Dermis blood vessel endothelial cell (primary cell): ENCODE data around the gene KDM4B. TPM values are rescaled to one million over a fixed set of nuclear protein-coding genes. Genes with fewer than 3 reads are reported as not detected.

Experiments
- DNase-seq: peaks from one replicate; pipeline ENCODE4 v3.0.0; 2010
- total RNA-seq: library from RNA; depleted of rRNA; stranded (reverse); fragments of >200 nt; gene quantifications from 2 replicates; pipeline ENCODE4 v1.2.3, GENCODE V29; 2014

Gene KDM4B
- total RNA-seq, 1 donor from 2014 or later, result 13.4 TPM

DNA sequence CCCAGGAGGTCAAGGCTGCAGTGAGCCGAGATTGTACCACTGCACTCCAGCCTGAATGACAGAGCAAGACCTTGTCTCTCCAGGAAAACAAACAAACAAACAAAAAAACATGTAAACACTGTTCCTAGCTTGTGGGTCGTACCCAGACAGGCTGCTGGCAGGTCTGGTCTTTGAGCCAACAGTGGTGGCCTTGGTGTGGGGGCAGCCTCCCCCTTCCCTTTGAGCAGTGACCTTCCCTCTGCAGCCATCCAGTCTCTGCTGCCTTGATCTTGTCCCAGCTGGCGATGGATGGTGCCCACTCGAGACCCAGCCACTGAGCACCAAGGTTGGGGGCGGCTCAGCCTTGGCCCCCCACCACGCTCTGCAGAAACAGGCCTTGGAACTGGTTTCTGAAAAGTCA lies 143.3 kb downstream of the KDM4B start:
- DNase-seq, result no peak

DNA sequence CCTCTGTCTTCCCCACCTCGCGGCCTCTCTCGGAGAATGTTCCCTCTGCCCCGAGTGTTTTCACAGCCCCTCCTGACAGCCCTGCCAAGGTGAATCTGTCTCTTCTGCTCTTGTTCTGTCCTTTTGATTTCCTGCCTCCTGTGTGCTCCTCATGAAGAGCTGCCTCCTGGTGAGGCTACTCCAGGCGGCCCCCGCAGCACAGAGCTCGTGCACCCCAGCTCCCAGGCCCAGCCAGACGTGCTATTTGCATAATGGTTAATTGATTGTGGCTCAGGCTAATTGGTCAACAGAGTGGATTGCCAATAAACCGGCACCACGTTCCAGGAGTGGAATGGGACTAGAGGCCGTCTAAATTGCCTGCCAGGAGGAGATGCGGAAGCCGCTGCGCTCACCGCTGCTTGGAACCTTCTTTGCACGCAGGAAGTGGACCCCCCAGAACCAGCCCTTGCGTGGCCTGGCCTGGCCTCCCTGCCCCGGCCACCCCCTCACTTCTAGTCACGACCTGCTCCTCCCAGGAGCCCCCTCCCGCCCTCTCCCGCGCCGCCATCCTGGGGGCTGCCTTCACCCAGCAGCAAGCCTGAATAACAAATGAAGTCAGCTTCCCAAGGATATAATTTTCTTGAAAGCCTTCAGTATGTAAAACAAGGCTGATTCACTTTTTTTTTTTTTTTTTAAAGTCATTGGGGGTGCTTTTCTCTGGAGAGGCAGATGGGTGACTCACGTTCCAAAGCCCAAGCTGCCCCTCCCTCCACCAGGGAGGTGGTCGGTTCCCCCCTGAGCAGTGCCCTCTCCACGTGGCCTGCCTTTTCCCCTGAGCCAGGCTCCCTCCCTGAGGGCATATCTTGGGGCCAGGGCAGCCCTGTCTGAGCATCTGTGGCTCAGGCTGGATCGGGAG lies 144.0 kb downstream of the KDM4B start:
- DNase-seq, result no peak

DNA sequence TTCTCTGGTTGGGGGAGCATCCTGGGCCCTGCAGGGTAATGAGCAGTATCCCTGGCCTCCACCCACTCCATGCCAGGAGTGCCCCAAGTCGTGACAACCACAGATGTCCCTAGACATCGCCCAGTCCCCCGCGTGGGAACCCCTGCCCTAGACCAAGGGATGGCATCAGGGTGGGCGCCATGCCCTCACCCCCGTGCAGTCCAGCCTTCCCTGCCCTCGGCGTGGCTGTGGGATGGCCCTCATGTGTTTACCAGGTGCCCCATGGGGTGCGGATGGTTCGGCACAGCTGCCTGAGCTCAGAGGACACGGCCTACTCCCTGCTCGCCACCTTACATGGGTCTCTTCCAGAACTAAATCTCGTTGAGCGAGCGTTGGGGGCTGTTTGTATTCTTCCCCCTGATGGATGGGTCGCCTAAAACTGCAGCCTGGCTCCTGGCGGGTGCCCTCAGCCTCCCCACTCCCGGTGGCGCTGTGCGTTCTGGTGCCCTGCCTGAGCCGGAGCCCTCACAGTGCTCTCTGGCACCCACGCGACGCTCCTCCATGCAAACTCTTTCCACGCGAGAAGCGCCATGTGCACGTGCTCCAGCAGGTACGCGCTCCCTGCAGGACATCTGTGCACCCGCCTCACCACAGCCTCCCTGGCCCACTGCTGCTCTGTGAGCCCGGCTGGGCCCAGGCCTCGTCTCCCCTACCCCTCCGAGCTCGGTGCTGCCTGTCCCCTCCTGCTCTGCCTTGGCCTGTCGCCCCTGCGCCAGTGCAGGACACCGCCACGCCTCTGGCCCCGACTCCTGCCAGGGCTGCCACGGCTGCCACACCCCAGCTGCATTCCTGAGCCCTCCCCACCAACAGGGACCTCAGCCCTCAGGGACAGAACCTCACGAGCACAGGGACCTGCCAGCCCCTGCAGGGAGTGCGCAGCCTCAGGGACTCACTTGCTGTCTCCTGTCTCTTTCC lies 145.0 kb downstream of the KDM4B start:
- DNase-seq, result no peak

DNA sequence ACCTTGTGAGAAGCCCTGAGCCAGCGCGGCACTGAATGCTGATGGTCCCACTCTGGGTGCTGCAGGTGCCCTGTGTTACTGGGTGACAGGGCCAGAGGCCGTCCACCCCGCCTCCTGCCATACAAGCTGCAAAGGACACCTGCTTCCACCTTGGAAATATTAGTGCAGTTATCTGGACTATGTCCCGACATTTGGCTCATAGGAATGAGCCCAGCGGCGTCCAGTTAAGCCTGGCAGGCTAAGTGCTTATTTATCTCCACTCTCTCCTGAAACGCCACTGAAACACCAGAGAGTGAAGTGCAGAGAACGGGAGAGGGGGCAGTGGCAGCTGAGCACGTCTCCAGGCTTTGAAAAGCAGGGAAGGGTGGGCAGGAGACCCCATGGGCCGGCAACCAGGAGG lies 145.8 kb downstream of the KDM4B start:
- no peak for DNase-seq

DNA sequence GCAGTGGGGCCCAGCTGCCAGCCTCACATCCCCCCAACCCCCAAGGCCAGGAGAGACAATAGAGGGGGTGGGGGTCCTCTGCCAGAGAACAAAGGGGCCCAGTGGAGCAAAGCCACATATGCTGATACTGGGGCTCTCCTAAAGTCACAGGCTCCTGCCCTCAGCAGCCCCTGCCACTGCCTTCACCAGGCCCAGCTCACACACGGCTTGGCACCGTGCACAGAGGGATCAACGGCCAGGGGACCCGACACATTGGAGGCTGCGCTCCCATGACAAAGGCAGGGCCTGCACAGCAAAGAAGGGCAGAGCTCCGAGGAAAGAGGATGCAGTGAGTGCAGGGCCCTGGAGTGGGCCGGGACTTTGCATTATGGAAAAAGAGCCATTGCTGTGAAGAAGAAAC lies 146.4 kb downstream of the KDM4B start:
- no peak for DNase-seq

DNA sequence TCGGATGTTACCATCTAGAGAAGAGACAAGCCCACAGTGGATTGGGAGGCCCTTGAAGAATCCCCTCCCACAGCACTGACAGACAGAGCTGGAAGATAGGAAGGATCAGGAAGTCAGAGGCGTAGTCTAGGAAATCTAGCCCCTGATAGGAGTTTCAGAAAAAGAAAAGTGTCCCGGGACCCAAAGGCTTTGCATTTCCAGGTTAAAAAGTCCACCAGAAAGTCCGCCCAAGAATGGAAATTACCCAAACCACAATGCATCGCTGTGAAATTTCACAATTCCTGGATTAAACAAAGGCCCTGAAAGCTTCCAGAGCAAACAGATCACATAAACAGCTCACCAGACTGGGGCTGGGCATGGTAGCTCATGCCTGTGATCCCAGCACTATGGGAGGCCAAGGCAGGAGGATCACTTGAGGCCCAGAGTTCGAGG lies 146.9 kb downstream of the KDM4B start:
- no peak for DNase-seq

DNA sequence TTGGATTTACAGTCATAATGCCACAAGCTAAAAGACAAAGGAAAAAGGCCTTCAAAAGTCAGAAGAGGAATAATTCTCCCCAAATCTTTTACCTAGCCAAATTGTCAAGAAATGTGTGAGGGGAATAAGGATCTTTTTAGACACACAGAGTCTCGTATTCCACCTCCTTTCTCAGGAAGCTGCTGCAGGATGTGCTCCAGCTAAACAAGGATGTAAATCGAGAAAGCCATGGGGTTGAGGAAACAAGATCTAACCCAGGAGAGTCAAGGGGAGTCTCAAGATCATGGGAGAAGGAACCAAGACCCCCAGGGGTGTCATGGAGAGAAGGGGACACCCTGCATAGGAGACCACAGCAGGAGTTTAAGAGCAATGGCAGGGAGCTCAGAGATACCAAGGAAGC lies 147.4 kb downstream of the KDM4B start:
- no peak for DNase-seq

DNA sequence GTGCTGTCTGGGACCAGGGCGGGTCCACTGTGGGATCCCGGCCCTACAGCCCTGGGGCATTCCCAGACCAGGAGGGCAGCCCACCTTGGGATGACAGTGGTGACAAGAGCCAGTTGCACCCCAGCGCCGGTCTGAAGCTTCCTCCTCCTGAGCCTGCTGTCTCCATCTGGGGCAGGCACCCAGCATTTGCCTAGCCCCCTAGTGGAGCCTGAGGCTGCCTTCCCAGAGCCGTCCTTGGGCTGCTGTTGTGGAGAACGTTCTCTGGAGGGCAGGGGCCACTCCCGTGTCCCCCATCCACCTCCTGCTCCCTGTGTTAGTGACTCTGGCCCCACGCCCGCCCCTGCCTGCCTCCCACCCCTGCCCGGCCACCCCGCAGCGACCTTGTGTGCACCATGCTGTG lies 148.5 kb downstream of the KDM4B start:
- no peak for DNase-seq

DNA sequence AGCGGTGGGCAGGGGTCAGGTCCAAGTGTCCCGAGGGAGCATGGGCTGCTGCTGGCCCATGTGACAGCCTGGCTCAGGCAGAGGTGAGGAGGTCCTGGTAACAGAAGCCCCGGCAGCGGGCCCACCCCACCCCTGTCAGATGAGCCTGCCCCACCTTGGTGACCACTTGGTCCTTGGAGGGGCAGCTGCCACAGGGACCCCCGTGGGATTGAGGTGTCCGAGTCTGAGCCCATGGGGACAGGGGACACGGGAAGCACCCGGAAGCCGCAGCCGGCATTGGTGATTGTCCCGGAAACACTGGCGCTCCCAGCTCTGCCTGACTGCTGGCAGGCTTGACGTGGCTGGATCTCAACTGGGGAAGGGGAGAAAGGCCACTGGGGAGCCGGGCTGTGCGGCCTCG lies 149.1 kb downstream of the KDM4B start:
- no peak for DNase-seq

DNA sequence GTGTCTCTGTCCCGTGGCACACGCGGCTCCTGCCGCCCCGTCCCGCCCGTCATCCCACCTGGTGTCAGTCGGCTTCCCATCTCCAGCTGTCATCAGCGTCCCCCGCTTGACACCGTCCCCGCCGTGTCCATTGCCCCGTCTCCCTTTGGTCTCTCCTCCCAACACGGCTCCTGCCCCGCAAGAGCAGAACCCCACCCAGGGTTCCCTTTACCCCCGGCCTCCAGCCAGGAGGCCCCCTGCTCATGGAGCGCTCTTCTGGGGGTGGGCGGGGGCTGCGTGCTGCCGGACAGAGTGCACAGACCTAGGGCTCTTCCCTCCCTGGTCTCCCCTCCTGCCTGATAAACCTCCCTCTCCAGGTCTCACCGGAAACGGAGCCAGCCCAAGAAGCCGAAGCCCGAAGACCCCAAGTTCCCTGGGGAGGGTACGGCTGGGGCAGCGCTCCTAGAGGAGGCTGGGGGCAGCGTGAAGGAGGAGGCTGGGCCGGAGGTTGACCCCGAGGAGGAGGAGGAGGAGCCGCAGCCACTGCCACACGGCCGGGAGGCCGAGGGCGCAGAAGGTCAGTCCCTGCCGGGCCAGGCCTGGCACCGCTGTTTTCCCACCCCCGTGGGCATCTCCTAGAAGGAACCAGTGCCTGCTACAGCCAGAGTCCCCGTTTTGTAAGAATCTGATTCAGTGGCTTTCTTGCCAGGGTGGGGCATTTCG lies 150.5 kb downstream of the KDM4B start:
- DNase-seq, result no peak

DNA sequence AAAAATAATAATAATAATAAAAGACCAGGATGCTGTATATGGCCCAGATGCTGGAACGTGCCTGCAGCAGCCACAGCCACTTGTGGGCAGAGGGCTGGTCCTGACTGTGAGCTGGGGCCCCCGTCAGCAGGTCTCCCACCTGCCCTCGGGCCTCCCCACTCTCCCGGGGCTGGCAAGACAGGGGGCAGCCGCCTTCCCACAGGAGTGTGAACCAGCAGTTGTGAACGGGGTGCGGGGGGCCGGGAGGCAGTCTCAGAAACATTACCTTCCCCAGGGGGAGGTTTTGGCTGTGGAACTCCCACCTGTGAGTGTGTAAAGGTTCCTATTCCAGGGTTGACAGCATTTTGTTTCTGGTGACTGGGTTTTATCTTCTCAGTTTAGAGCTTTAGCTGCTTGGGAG lies 151.4 kb downstream of the KDM4B start:
- DNase-seq, result no peak

DNA sequence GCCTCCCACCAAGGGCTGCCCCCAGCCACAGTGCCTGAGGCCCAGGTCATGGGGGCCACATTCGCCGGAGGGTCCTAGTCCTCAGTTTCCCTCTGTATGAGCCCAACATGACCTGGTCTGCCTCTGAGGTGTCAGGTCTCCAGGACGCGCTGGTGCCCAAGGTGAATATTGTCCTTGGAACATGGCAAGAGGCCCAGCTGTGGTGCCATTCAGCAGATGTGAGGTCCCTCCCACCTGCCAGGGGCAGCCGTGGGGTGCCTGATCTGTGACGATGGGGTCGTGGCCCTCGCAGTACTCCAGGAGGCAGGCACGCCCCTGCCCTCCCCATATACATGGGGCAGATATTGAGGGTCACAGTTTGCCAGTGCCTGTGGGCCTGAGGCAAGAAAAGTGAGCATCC lies 151.9 kb downstream of the KDM4B start:
- DNase-seq, result no peak

DNA sequence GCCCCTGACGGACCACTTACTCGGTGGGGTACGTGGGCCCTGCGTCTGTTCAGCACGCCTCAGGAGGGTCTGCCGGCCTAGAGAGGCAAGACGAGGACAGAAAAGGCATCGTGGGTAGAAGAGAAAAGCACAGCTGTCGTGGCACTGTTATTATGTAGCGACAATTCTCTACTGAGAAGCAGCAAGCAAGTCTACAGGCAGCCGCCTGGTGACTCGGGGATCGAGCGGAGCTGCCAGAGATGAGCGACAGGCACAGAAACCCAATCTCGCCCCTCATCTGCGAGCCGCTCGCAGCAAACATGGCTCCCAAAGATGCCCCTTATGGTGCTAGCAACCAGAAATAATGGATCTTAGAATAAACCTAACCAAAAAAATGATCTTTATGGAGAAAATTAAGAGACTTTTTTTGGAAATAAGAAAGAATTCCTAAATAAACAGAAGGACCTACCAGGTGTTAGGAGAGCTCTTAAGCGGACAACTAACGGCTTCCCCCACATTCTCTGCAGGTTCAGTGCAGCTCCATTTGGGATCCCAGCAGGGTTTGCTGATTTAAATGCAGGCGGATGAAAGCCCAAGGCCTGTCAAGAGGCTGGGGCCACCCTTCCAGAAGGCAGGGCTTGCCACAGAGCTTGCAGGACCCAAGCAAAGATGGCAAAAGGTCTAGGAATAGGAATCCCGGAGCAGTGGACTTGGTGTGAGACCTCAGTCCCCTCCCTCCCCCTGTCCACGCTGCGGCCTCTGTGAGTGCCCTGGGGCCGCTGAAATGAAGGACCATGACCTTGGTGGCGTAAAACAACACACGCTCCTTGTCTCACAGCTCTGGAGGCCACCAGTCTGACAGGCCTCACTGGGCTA lies 152.6 kb downstream of the KDM4B start:
- no peak for DNase-seq

DNA sequence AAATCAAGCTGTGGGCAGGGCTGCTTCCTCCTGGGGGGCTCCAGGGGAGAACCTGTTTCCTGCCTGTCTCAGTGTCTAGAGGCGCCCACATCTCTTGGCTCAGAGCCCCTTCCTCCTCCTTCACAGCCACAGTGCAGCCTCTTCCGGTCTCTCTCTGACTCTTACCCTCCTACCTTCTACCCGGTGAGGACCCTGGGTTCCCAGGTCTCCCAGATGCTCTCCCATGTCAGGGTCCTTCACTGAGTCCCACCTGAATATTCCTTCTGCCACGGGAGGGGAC lies 153.1 kb downstream of the KDM4B start:
- no peak for DNase-seq

DNA sequence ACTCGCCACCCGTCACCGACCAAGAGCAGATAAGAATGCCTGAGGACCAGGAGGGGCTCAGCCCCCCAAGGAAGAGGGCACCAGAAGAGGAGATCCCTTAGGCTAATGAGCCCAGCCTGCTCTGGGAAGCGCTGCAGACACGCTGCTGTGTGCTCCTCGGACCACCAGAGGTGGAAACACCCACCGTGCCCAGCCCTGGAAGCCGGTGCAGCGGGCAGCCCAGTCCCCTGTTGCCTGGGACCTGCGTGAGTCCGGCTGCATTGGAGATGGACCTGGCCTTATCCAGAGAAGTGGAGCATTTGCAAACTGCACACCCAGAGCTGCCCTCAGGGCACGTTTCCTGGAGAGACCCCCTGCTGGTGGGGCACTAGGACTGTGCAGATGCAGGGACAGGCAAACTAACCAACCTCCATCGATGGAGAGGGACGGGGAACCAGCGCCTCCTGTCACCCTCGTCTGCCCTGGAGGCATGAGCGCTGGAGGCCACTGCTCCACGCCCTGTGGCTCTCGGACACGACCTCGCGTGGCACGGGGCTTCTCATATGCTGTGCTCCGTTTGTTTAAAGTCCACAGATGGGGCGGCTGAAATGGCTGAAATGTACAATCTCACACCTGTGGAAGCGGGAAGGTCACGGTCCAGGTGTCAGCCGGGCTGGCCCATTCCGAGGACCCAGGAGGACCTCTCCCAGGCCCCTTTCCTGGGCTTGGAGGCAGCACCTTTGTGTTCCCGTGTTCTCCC lies 153.9 kb downstream of the KDM4B start:
- DNase-seq, result no peak

DNA sequence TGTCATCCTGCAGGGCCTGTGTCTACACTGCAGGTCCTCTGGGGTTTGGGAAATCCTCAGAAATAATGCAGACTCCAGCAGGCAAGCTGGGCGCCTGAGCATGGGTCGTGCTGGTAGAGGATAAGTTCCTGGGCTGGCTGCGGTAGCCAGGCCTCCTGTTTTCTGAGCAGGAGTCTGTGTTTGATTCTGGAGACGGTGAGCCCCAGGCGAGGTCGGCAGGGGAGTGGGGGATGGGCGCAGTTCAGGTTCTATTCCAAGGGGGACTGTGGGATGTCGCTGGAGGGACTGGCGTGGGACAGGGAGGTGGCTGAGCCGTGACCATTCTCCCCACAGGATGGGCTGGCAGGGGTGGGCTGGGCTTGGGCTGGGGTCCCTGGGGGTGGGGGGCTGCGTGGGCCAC lies 154.7 kb downstream of the KDM4B start:
- DNase-seq, result no peak

DNA sequence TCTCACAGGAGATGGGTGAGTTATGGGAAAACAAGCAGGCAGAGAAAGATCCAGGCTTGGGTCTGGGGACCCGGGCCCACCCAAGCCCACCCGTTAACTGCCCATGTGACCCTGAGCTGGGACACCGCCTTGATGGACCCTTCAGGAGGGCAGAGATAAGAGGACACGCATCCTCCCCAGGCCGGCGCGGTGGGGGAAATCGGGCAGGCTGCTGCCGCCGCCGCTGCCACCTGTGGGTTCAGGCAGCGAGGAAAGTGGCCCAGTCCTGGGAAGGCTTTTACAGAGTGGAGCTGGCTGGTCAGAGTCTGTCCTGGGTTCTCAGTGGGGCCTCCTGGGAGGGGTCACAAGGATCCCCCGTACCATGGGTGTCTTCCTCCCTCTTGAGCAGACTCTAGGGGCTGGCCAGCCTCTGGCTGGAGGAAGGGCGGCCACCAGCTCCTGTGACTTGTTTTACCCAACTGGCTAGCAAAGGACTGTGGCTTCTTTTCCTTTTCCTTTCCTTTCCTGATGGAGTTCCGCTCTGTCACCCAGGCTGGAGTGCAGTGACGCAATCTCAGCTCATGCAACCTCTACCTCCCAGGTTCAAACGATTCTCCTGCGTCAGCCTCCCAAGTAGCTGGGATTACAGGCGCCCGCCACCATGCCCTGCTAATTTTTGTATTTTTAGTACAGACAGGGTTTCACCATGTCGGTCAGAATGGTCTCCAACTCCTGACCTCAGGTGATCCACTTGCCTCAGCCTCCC lies 155.4 kb downstream of the KDM4B start:
- DNase-seq, result no peak

DNA sequence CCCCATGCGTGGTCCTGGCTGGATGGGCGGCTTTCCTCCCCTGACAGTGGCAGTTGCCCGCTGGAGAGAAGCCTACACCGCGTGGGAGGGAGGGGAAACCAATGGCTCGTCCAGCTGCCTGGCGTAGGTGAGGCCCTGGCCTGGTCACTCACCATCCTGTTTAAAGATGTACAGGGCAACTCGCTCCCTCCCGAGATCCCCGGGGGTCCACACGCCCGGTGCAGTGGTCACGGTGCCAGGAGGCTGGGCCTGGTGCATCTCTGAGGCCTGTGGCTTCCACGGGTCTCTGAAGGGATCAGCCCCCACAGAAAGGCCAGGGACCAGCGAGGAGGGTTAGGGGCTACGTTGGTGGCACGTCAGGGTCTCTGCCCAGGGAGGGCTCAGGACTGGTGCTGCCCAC lies 156.5 kb downstream of the KDM4B start:
- DNase-seq, result no peak

DNA sequence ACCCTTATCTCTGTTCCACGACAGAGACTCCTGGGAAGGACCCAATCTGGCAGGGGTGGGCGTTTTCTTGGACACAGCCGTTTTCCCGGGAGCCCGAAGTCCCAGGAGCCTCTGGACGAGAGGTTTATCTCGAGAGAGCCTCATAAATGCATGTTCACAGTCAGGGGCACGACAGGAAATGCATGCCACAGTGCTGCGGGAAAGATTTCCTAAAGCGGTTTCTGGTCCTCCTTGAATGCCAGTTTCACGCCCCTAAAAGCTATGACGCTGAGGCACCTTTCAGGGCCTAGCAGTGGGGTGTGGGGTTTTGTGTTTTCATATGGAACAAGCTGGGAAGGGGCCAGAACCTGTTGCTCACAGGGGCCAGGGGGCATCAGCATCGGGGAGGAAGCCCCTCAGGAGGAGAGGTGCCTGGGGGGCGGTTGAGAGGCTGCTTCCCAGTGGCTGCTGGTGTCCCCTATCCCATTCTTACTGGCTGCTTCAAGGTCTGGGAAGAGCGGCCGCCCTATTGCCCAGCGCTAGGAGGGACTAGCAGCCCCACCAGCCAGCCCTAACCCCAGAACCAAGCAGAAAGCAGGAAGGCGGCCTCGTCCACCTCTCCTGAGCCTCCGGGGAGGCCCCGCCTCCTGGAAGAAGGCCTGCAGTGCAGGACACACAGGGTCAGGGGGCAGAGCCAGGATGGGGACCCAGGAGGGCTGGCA lies 157.0 kb downstream of the KDM4B start:
- no peak for DNase-seq
